HS-27A (cell line): ENCODE data around the gene MGAT5.
A peak's percentile ranks its signal among the peaks of the same experiment; 100 is the strongest.

Experiments
- DNase-seq: peaks from one replicate; pipeline ENCODE4 v3.0.0-alpha.2; 2012; ENCODE audit warnings: low read depth, missing footprints

Gene MGAT5

GRCh38 chr2:134253804-134254203 lies at the start of gene MGAT5:
MGAT5 (plus strand) TSS chr2:134254072; CDS start chr2:134254404, 332 bp downstream.
- DNase-seq: no peak

GRCh38 chr2:134205087-134205486 lies 48.8 kb upstream of the MGAT5 start:
- no peak for DNase-seq

- no peak for DNase-seq
These were observed 47.8 kb upstream of the MGAT5 start for GRCh38 chr2:134206031-134206430.

GRCh38 chr2:134206573-134206972 lies 47.3 kb upstream of the MGAT5 start:
- peak; percentile 60 for DNase-seq

- DNase-seq: no peak
These were observed 46.2 kb upstream of the MGAT5 start for GRCh38 chr2:134207589-134208209.

GRCh38 chr2:134208825-134209224 lies 45.0 kb upstream of the MGAT5 start:
- DNase-seq: no peak

- no peak for DNase-seq
These were observed 41.1 kb upstream of the MGAT5 start for GRCh38 chr2:134212746-134213145.

- no peak for DNase-seq
These were observed 37.6 kb upstream of the MGAT5 start for GRCh38 chr2:134216152-134216829.

GRCh38 chr2:134217351-134217750 lies 36.5 kb upstream of the MGAT5 start:
- no peak for DNase-seq

- no peak for DNase-seq
These were observed 35.9 kb upstream of the MGAT5 start for GRCh38 chr2:134217924-134218323.

- no peak for DNase-seq
These were observed 35.5 kb upstream of the MGAT5 start for GRCh38 chr2:134218414-134218813.

GRCh38 chr2:134218930-134219658 lies 34.8 kb upstream of the MGAT5 start:
- DNase-seq: no peak

- DNase-seq: no peak
These were observed 33.4 kb upstream of the MGAT5 start for GRCh38 chr2:134220344-134220974.

GRCh38 chr2:134224005-134224404 lies 29.9 kb upstream of the MGAT5 start:
- DNase-seq: no peak

- no peak for DNase-seq
These were observed 28.7 kb upstream of the MGAT5 start for GRCh38 chr2:134225173-134225572.

- DNase-seq: no peak
These were observed 28.0 kb upstream of the MGAT5 start for GRCh38 chr2:134225841-134226240.

GRCh38 chr2:134226601-134227000 lies 27.3 kb upstream of the MGAT5 start:
- no peak for DNase-seq

GRCh38 chr2:134227666-134228065 lies 26.2 kb upstream of the MGAT5 start:
- DNase-seq: no peak

- DNase-seq: no peak
These were observed 25.4 kb upstream of the MGAT5 start for GRCh38 chr2:134228493-134228903.

- no peak for DNase-seq
These were observed 24.3 kb upstream of the MGAT5 start for GRCh38 chr2:134229540-134229939.

- DNase-seq: no peak
These were observed 23.0 kb upstream of the MGAT5 start for GRCh38 chr2:134230885-134231284.

- no peak for DNase-seq
These were observed 22.4 kb upstream of the MGAT5 start for GRCh38 chr2:134231301-134231964.
